GM19324 (cell line): ENCODE measurements around the gene TGM2.

ENCODE experiments used
- ATAC-seq: cut with Tn5 transposase; IDR thresholded peaks from one replicate; pipeline ENCODE4 v1.9.1; 2021; ENCODE audit warnings: mild to moderate bottlenecking, moderate library complexity; ENCODE audit not compliant: unreplicated experiment, low FRiP score

Gene TGM2

GRCh38 chr20:38178065-38178491, 13.0 kb upstream of the TGM2 start:
- ATAC-seq: no peak

GRCh38 chr20:38177201-38177600, 12.1 kb upstream of the TGM2 start:
- ATAC-seq: no peak

GRCh38 chr20:38175304-38176180, 10.5 kb upstream of the TGM2 start:
- no peak for ATAC-seq

- ATAC-seq: no peak
These were observed 8.4 kb upstream of the TGM2 start for GRCh38 chr20:38173237-38174156.

- no peak for ATAC-seq
These were observed 7.3 kb upstream of the TGM2 start for GRCh38 chr20:38172408-38172807.

GRCh38 chr20:38171675-38172043, 6.6 kb upstream of the TGM2 start:
- no peak for ATAC-seq

- no peak for ATAC-seq
These were observed 6.0 kb upstream of the TGM2 start for GRCh38 chr20:38170826-38171674.

- ATAC-seq: no peak
These were observed 5.3 kb upstream of the TGM2 start for GRCh38 chr20:38170219-38170825.

- no peak for ATAC-seq
These were observed 4.6 kb upstream of the TGM2 start for GRCh38 chr20:38169636-38170193.

- no peak for ATAC-seq
These were observed 3.9 kb upstream of the TGM2 start for GRCh38 chr20:38168791-38169589.

- ATAC-seq: no peak
These were observed 3.0 kb upstream of the TGM2 start for GRCh38 chr20:38167851-38168760.

GRCh38 chr20:38167328-38167850, 2.3 kb upstream of the TGM2 start:
- no peak for ATAC-seq

GRCh38 chr20:38166703-38167233, 1.7 kb upstream of the TGM2 start:
- no peak for ATAC-seq

GRCh38 chr20:38165966-38166702, 1.1 kb upstream of the TGM2 start:
- no peak for ATAC-seq

GRCh38 chr20:38164624-38165088, 414 bp downstream of the TGM2 start:
- ATAC-seq: no peak

- ATAC-seq: no peak
These were observed 1.0 kb downstream of the TGM2 start for GRCh38 chr20:38164069-38164468.
